ENCODE results near the gene TMA7.

DNA sequence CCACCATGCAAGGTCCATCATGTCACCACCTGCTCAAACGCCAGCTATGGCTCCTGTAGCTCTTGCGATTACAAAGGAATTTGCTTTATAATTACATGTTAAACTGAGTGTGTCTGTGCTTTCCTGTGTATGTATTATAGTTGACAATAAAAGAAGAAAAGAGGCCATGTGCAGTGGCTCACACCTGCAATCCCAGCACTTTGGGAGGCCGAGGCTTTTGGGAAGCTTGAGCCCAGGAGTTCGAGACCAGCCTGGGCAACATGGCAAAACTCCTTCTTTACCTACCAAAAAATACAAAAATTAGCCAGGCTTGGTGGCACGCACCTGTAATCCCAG is 33.5 kb downstream of the TMA7 start:
- TF ChIP-seq, protein P1, sequence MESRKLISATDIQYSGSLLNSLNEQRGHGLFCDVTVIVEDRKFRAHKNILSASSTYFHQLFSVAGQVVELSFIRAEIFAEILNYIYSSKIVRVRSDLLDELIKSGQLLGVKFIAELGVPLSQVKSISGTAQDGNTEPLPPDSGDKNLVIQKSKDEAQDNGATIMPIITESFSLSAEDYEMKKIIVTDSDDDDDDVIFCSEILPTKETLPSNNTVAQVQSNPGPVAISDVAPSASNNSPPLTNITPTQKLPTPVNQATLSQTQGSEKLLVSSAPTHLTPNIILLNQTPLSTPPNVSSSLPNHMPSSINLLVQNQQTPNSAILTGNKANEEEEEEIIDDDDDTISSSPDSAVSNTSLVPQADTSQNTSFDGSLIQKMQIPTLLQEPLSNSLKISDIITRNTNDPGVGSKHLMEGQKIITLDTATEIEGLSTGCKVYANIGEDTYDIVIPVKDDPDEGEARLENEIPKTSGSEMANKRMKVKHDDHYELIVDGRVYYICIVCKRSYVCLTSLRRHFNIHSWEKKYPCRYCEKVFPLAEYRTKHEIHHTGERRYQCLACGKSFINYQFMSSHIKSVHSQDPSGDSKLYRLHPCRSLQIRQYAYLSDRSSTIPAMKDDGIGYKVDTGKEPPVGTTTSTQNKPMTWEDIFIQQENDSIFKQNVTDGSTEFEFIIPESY (IDR thresholded peaks at IDR 0.05) = no peak
- no peak for TF ChIP-seq RAD21 (IDR thresholded peaks at IDR 0.05)
- TF ChIP-seq SP1 (IDR thresholded peaks at IDR 0.05) = no peak
- TF ChIP-seq, protein P2, sequence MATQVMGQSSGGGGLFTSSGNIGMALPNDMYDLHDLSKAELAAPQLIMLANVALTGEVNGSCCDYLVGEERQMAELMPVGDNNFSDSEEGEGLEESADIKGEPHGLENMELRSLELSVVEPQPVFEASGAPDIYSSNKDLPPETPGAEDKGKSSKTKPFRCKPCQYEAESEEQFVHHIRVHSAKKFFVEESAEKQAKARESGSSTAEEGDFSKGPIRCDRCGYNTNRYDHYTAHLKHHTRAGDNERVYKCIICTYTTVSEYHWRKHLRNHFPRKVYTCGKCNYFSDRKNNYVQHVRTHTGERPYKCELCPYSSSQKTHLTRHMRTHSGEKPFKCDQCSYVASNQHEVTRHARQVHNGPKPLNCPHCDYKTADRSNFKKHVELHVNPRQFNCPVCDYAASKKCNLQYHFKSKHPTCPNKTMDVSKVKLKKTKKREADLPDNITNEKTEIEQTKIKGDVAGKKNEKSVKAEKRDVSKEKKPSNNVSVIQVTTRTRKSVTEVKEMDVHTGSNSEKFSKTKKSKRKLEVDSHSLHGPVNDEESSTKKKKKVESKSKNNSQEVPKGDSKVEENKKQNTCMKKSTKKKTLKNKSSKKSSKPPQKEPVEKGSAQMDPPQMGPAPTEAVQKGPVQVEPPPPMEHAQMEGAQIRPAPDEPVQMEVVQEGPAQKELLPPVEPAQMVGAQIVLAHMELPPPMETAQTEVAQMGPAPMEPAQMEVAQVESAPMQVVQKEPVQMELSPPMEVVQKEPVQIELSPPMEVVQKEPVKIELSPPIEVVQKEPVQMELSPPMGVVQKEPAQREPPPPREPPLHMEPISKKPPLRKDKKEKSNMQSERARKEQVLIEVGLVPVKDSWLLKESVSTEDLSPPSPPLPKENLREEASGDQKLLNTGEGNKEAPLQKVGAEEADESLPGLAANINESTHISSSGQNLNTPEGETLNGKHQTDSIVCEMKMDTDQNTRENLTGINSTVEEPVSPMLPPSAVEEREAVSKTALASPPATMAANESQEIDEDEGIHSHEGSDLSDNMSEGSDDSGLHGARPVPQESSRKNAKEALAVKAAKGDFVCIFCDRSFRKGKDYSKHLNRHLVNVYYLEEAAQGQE (IDR thresholded peaks at IDR 0.05) = no peak
- no peak for TF ChIP-seq RXRA (IDR thresholded peaks at IDR 0.05)

All from liver (tissue), 2 donors.